ENCODE results near the gene FCN1. TPM values are rescaled to one million over a fixed set of nuclear protein-coding genes. Genes with fewer than 3 reads are reported as not detected.
"Not testable (repeated sequence)": the region's sequence is repeated elsewhere in the genome, so short reads cannot be mapped to it uniquely, and the experiment has no call there.

FCN1 gene
- total RNA-seq: not detected

GRCh38 chr9:134917431-134918373, at the start of gene FCN1:
TSS of gene FCN1 (minus strand) at chr9:134917912. CDS start at chr9:134917871, 41 bp downstream.
- CTCF ChIA-PET: no interaction called here
- POLR2A ChIA-PET: no interaction called here

GRCh38 chr9:134966697-134967546, 49.2 kb upstream of the FCN1 start:
- CTCF ChIA-PET: no interaction called here
- POLR2A ChIA-PET: no interaction called here

DNA sequence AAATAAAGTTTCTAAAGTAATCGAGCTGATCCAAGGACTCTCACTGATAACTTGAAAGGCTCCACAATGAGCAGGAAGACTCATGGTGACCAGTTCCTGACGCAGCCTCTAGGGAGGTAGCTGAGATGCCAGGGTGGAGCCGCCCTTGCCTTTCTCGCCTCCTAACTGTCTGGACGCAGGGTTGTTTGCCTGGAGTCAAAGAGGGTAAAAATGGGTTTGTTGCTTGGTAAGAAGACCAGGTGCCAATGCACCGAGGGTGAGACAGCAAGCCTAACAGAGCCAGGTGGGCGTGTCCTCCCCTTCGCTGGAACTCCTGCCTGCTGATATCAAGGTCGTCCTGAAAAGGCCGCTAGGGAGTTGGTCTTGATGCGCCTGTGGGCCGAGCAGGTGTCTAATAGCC, 48.6 kb upstream of the FCN1 start:
- POLR2A ChIA-PET: no interaction called here
- CTCF ChIA-PET: no interaction called here

DNA sequence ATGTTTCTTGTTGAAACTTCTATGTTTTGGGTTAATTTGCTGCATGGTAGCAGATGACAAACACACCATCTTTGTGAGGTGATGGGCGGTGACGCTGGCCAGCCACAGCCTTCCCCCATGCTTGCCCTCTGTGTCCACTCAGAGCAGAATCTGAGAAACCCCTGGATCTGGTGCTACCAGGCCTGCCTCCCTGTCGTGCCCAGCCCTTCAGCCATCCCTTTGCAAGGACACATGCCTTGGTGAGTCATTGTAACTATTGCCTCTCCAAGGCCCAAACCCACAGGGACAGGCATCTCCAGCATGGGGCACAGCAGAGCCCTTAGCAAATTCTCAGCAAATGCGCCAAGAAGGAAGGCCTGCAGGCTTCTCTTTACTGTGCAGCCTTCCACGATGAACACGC, 48.1 kb upstream of the FCN1 start:
- ChIA-PET CTCF (no interaction called here), POLR2A (no interaction called here)

- CTCF ChIA-PET: no interaction called here
- POLR2A ChIA-PET: no interaction called here
These were observed 47.7 kb upstream of the FCN1 start for GRCh38 chr9:134965411-134965810.

GRCh38 chr9:134964271-134965055, 46.8 kb upstream of the FCN1 start:
- ChIA-PET POLR2A (no interaction called here), CTCF (no interaction called here)

DNA sequence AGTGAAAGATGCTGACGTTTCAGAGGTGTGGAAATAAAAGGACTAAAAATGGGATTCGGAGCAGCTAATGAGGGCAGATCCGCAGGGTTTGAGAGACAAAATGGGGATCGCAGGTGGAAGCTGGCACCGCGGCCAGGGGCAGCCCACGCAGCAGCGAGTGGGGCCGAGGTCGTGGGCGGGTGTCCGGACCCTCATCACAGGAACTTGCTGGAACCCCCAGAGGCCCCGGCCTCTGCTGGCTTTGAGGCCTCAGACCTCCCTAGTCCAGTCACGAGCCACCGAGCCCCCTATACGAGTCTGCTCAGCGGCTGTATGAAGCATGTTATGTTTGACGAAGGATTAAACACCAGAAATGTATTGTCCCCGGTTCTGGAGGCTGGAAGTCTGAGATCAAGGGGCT, 45.8 kb upstream of the FCN1 start:
- POLR2A ChIA-PET: no interaction called here
- CTCF ChIA-PET: no interaction called here

DNA sequence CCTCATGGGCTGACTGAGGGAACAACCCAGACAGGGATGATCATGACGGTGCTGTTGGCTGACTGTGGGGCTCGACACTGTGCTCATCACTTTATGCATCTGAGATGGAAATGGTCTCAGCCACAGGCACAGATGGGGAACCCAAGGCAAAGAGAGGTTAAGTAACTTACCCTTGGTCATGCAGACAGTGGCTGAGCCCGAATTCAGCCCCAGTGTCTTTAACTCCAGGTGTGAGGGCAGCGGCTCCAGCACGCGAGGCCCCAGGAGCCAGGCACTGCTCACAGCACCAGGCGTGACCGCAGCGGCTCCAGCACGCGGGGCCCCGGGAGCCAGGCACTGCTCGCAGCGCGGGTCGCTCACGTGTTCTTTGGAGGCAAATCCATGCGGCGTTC, 45.3 kb upstream of the FCN1 start:
- CTCF ChIA-PET: no interaction called here
- POLR2A ChIA-PET: no interaction called here

DNA sequence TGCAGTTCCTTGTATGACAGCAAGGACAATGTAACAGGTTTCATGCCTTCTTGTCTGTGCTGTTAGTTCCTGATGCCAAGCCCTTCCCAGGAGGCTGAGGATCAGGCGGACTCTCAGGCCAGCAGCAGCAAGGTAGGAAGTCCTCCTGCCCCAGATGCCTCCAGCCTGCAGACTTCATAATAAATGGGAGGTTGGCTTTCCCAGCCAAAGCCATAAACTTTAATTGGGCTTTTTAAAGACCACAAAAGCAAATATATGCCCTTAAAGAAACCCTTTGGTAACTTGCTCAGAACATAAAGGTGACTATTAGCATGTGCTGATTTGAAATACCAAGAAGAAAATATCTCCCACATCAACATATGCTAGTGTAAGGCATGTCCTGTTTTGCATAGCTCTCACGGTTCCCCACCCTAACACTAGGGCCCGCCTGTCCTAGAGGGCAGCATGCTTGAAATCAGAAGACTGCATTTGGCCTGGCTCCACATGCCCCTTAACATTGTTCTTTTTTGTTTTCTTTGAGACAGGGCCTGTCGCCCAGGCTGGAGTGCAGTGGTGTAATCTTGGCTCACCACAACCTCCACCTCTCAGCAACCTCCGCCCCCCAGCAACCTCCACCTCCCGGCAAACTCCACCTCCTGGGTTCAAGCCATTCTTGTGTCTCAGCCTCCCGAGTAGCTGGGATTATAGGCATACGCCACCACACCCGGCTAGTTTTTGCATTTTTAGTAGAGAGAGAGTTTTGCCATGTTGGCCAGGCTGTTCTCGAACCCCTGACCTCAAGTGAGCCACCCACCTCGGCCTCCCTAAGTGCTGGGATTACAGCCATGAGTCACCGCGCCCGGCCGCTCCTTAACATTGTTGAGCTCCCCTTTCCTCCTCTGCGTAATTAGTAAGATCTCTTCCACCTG, 44.6 kb upstream of the FCN1 start:
- CTCF ChIA-PET: no interaction called here
- POLR2A ChIA-PET: no interaction called here

DNA sequence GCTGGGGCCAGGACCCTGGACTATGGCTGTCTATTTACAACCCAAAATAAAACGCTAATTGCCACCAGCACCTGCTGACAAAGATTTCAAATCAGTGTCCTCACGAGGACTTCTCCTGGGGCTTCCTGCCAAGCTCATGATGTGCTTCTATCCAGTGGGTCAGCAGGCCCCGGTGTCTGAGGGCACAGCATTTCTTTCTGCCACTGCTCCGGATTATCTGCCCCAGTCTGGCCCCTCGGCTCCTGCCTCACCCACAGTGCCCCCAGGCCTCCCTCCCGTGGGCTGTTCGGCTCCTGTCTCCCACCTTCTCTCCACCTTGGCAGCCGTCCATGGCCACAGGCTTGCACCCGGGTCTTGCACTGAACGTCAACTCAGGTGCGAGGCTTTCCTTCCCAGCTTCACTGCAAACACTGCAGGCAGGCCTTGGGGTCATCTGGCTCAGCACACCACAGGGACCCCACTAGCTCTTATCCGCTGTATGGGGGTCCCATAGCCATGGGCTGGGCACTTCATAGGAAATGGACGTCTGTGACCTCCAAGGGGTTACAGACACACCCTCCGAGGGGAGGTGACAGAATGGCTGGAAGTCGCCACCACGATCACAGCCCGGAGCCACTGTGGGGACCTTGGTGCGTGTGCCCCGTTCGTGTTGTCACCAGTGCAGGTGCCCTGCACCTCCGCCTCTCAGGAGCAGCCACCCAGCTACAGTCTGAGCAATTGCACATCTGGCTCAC, 43.8 kb upstream of the FCN1 start:
- POLR2A ChIA-PET: no interaction called here
- CTCF ChIA-PET: no interaction called here

DNA sequence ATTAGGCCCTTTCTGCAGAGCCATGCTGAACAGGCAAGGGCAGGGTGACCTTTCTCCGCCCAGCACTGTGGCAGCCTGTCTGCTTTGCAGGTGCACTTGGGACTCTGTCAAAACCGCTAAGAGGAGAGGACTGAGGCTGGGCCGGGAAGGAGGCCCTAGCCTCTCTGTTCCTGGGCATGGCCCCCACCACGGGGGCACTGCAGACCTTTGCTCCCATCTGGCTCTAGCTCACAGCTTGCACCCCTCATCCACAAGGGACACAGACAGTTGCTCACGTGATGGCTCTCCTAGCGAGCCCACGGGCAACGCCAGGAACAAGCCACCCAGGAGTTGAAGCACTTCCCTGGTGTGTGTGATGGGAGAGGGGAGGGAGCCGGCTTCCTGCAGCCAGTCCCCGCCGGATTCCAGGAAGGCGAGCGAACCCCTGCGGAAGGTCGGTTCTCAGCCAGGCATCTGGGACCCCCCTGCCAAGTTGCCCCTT, 43.0 kb upstream of the FCN1 start:
- CTCF ChIA-PET: no interaction called here
- POLR2A ChIA-PET: no interaction called here

DNA sequence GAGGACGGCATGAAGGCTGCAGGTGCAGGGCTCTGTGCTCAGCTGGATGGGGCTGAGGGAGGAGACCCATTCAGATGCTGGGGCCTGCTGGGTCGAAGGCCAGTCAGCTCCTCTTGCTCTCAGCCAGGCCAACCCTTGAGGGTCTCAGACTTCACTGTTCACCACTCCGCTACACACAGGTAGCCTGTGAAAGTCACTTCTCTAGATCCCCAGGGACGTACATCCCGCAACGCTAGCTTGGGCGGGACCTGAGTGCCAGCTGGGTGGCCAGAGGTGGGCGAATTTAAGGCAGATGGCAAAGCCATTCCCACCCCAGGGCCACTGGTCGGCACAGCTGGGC, 42.2 kb upstream of the FCN1 start:
- ChIA-PET POLR2A (no interaction called here), CTCF (no interaction called here)

GRCh38 chr9:134959126-134959970, 41.6 kb upstream of the FCN1 start:
- ChIA-PET POLR2A (no interaction called here), CTCF (no interaction called here)

DNA sequence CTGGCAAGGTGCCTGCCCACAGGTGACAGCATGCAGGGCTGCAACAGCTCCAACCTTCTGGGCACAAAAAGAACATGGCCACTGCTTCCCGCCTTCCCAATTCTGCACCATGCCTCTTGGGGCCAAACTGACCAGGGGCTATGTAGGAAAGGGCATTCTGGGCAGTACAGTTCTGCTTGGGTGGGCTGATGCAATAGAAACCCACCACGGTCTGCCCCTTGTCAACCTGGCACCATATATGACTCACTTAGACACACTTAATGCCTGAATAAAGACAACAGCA, 40.2 kb upstream of the FCN1 start:
- CTCF ChIA-PET: no interaction called here

DNA sequence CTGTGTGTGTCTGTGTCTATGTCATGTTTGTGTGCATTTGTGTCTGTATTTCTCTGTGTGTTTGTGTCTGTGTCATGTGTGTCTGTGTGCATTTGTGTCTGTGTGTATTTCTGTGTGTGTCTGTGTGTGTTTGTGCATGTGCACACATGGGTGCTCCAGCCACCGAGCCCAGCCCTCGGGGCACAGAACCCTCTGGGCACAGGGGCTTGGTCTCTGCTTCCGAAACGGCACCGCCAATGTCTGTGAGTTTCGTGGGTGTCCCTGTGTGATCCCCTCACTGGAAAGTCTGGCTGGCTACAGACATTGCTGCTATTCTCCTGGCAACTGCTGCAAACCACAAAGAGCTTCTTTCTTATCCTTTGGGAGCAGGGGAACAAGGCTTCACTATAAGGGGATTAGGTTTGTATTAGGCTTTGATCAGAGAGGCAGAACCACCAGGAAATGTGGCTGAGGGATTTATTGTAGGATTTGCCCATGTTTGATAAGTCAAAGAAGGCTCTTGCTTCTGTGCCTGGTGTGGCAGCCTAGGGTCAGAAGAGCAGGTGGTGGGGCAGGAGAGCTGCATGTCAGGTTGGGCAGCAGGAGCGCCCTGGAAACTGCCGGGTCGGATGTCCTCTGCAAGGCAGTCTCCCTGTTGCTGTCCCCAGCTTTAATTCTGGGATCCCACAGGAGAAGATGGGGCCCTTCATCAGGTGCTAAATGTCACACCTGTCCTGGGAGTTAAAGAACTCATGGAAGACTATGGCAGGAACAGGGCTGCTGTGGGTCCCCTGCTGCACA, 39.6 kb upstream of the FCN1 start:
- ChIA-PET CTCF (no interaction called here), POLR2A (no interaction called here)

More for the DNA sequence above, 40.2 kb upstream of the FCN1 start:
- POLR2A ChIA-PET: no interaction called here

DNA sequence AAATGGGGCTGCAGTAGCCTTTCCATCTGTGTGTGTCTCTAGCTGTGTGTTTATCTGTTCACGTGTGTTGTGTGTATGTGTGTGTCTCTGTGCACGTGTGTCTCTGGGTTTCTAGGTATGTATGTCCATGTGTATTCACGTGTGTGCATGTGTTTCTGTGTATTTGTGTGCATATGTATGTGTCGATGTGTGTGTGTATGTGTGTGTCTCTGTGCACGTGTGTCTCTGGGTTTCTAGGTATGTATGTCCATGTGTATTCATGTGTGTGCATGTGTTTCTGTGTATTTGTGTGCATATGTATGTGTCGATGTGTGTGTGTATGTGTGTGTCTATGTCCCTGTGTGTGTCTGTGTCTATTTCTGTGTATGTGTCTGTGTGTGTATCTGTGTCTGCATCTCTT, 38.7 kb upstream of the FCN1 start:
- CTCF ChIA-PET, POLR2A ChIA-PET: not testable (repeated sequence)

GRCh38 chr9:134955801-134956200, 38.1 kb upstream of the FCN1 start:
- CTCF ChIA-PET: no interaction called here
- POLR2A ChIA-PET: no interaction called here

DNA sequence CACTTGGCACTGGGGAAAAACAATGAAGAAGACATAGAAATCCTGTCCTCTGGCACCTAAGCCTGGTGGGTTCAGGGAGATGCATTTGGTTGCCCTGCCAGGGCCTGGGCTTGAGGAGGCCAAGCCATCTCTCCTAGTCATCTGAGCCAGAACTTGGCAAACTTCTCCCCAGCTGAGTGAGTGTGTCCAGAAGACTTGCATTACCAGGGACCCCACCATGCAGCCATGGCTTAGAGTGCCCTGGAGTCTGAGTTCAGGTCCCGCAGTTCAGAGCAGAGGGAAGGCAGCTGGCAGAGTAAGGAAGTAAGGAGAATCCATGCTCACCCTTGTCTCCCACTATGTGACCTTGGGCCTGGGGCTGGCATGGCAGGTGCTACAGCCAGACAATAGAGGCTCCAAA, 37.4 kb upstream of the FCN1 start:
- ChIA-PET POLR2A (no interaction called here), CTCF (no interaction called here)
